Fibroblast of the aortic adventitia (primary cell): ENCODE data around the gene NATD1. TPM values are rescaled to one million over a fixed set of nuclear protein-coding genes. Genes with fewer than 3 reads are reported as not detected.

Experiments
- DNase-seq: peaks from one replicate; pipeline ENCODE4 v3.0.0-alpha.2; 2010; ENCODE audit warnings: low read depth
- H3K4me3 ChIP-seq: 2 replicates; pipeline ENCODE4 v1.5.1; 2011; ENCODE audit warnings: low read depth, mild to moderate bottlenecking, control low read depth, low read length, moderate library complexity
- total RNA-seq: library from RNA; depleted of rRNA; stranded (reverse); fragments of >200 nt; gene quantifications from 2 replicates; pipeline ENCODE4 v1.2.3, GENCODE V29; 2012; ENCODE audit warnings: low replicate concordance
- TF ChIP-seq, protein P1 (sequence below): IDR thresholded peaks from 2 replicates; pipeline ENCODE4 v1.5.1; 2011; ENCODE audit warnings: mild to moderate bottlenecking, low read length, control low read depth, inconsistent platforms; ENCODE audit not compliant: insufficient read depth

Gene NATD1
- total RNA-seq, 1 donor: 3.1 TPM

GRCh38 chr17:21263376-21263775, 10.2 kb upstream of the NATD1 start:
- peak; percentile 62 for DNase-seq
- TF ChIP-seq, protein P1, sequence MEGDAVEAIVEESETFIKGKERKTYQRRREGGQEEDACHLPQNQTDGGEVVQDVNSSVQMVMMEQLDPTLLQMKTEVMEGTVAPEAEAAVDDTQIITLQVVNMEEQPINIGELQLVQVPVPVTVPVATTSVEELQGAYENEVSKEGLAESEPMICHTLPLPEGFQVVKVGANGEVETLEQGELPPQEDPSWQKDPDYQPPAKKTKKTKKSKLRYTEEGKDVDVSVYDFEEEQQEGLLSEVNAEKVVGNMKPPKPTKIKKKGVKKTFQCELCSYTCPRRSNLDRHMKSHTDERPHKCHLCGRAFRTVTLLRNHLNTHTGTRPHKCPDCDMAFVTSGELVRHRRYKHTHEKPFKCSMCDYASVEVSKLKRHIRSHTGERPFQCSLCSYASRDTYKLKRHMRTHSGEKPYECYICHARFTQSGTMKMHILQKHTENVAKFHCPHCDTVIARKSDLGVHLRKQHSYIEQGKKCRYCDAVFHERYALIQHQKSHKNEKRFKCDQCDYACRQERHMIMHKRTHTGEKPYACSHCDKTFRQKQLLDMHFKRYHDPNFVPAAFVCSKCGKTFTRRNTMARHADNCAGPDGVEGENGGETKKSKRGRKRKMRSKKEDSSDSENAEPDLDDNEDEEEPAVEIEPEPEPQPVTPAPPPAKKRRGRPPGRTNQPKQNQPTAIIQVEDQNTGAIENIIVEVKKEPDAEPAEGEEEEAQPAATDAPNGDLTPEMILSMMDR: no peak

GRCh38 chr17:21262259-21262993, 9.2 kb upstream of the NATD1 start:
- H3K4me3 ChIP-seq: no peak overlapping the region
- DNase-seq: no peak
- TF ChIP-seq, protein P1: no peak

More at GRCh38 chr17:21263376-21263775, 10.2 kb upstream of the NATD1 start:
- H3K4me3 ChIP-seq: no peak overlapping the region

DNA sequence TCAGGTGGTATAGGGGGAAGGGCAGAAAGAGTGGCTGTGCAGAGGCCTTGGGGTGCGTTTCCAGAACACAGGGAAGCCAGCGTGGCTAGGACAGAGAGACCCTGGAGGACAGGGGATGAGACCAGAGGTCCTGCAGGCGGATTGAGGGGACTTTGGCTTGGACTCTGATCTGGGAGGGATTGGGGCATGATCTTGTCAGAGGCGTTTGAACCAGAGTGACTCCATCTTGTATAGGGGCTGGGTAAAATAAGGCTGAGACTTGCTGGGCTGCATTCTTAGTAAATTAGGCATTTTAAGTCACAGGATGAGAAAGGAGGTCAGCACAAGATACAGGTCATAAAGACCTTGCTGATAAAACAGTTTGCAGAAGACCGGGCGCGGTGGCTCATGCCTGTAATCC, 5.4 kb upstream of the NATD1 start:
- no peak overlapping the region for H3K4me3 ChIP-seq
- DNase-seq: no peak

GRCh38 chr17:21253646-21254441, 634 bp upstream of the NATD1 start:
- TF ChIP-seq, protein P1: no peak
- no peak for DNase-seq
- H3K4me3 ChIP-seq: peak overlapping the region; percentile 74

More for the DNA sequence above, 5.4 kb upstream of the NATD1 start:
- TF ChIP-seq, protein P1: no peak

DNA sequence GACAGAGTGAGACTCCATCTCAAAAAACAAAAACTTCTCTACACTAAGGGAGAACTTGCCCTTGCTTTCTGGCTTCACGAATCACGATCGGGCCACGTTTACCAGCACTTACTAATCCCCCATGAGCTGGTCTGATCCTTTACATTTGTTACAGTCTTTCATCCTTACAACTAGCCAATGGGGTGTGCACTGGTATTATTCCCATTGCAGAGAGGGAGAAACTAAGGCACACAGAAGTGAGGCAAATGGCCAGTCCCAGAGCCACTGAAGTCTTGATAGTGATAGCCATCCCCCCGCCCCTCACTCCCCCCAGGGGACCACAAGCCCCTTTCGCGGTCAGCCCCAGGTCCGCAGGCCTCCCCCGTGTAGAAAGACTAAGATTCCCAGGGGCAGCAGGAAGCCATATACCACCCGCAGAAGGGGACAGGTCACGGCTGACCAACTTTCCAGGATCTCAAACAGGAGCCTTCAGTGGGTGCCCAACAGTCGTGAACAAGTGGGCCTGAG, 868 bp downstream of the NATD1 start:
- peak overlapping the region; percentile 74 for H3K4me3 ChIP-seq
- DNase-seq: no peak
- TF ChIP-seq, protein P1: no peak

GRCh38 chr17:21251337-21252010, 1.7 kb downstream of the NATD1 start:
- TF ChIP-seq, protein P1: no peak
- no peak for DNase-seq
- peak overlapping the region; percentile 74 for H3K4me3 ChIP-seq
